HCT116 (cell line): ENCODE measurements around the gene DNAJB5. TPM values are rescaled to one million over a fixed set of nuclear protein-coding genes. Genes with fewer than 3 reads are reported as not detected.

ENCODE experiments used
- ATAC-seq: fragments of 200-7000 bp; cut with Tn5 transposase; 2 replicates; pipeline ENCODE4 v1.9.1; 2020; ENCODE audit warnings: mild to moderate bottlenecking, moderate library complexity
- BruUV-seq: library from RNA; stranded (reverse); fragments of 400-500 nt; replicated peaks from 2 replicates; lab custom pipeline; 2021; lab: Mats Ljungman, UMichigan
- CTCF ChIA-PET: fragments of 300-600 bp; sonication (Branson Sonifier 250); formaldehyde crosslinking; loops from one replicate; lab custom pipeline; 2021; ENCODE audit warnings: antibody characterized with exemption; lab: Charles Lee
- POLR2A ChIA-PET: fragments of 300-600, 350-600 bp; sonication (Branson Sonifier 250); formaldehyde crosslinking; loops from one replicate; lab custom pipeline; 2021; ENCODE audit warnings: antibody characterized with exemption; lab: Charles Lee
- RAD21 ChIA-PET, 2 experiments: fragments of 300-600 bp; sonication (Branson Sonifier 250); formaldehyde crosslinking; loops; one replicate each; lab custom pipeline; 2023; ENCODE audit warnings: low total read pairs in 2 of 2; ENCODE audit not compliant: uncharacterized antibody in 2 of 2, unreplicated experiment in 2 of 2, low non-redundant PET in 1 of 2; lab: Charles Lee
- DNase-seq: peaks from one replicate; pipeline ENCODE4 v3.0.0-alpha.2; 2010; ENCODE audit warnings: low read depth, low spot score
- H2AFZ ChIP-seq: fragments of 200-600 bp; shearing (Covaris generic), sonication (generic); 2 replicates; pipeline ENCODE4 v1.6.1; 2017; ENCODE audit warnings: low read depth, mixed run types, mixed read lengths, antibody characterized with exemption, low read length; ENCODE audit not compliant: poor library complexity, severe bottlenecking
- H3K27ac ChIP-seq: 2 replicates; pipeline ENCODE4 v1.5.1; 2012; ENCODE audit warnings: low read depth, low read length
- H3K27me3 ChIP-seq: fragments of 200-600 bp; sonication (generic); 2 replicates; pipeline ENCODE4 v1.6.1; 2016; ENCODE audit warnings: mixed run types, low read length, mixed read lengths; ENCODE audit not compliant: insufficient read depth
- H3K36me3 ChIP-seq, 2 experiments: fragments of 200-500 bp in 1 of 2; fragments of 200-600 bp in 1 of 2; sonication (Bioruptor generic) in 1 of 2; sonication (generic) in 1 of 2; 2 replicates each; pipeline versions ENCODE4 v1.5.1 to v1.6.1; 2014 to 2016; ENCODE audit warnings: low read length in 2 of 2, inconsistent platforms in 1 of 2, mixed read lengths in 1 of 2, mixed run types in 1 of 2; ENCODE audit not compliant: insufficient read depth in 2 of 2, control insufficient read depth in 1 of 2
- H3K4me1 ChIP-seq, 2 experiments: fragments of 200-600 bp in 1 of 2; sonication (generic) in 1 of 2; 2 replicates each; pipeline versions ENCODE4 v1.5.1 to v1.6.1; 2012 to 2017; ENCODE audit warnings: low read length in 2 of 2, inconsistent platforms in 1 of 2, mild to moderate bottlenecking in 1 of 2, mixed read lengths in 1 of 2, mixed run types in 1 of 2, moderate library complexity in 1 of 2; ENCODE audit not compliant: insufficient read depth in 2 of 2, control insufficient read depth in 1 of 2
- H3K4me2 ChIP-seq: fragments of 200-600 bp; sonication (generic); 2 replicates; pipeline ENCODE4 v1.6.1; 2017; ENCODE audit warnings: mixed run types, low read length, mixed read lengths
- H3K4me3 ChIP-seq, 2 experiments: fragments of 200-600 bp in 1 of 2; sonication (generic) in 1 of 2; replicated peaks in 1 of 2; 2 replicates each; pipeline ENCODE4 v1.5.1; 2011 to 2016; ENCODE audit warnings: low read length in 2 of 2, control low read depth in 1 of 2, low read depth in 1 of 2, mild to moderate bottlenecking in 1 of 2, mixed read lengths in 1 of 2, mixed run types in 1 of 2
- H3K79me2 ChIP-seq: fragments of 200-600 bp; sonication (generic); 2 replicates; pipeline ENCODE4 v1.6.1; 2017; ENCODE audit warnings: mild to moderate bottlenecking, mixed run types, low read length, moderate library complexity, mixed read lengths; ENCODE audit not compliant: insufficient read depth
- H3K9ac ChIP-seq: fragments of 200-600 bp; sonication (generic); 2 replicates; pipeline ENCODE4 v1.6.1; 2016; ENCODE audit warnings: low read length, mixed read lengths
- H3K9me2 ChIP-seq: fragments of 200-600 bp; sonication (generic), shearing (Covaris generic); 2 replicates; pipeline ENCODE4 v1.6.1; 2017; ENCODE audit warnings: mixed run types, mild to moderate bottlenecking, moderate library complexity; ENCODE audit not compliant: insufficient read depth
- H3K9me3 ChIP-seq, 2 experiments: fragments of 200-500 bp in 1 of 2; fragments of 200-600 bp in 1 of 2; sonication (Bioruptor generic) in 1 of 2; sonication (generic) in 1 of 2; 2 replicates each; pipeline ENCODE4 v1.6.1; 2014 to 2017; ENCODE audit warnings: low read length in 2 of 2, mixed read lengths in 2 of 2, inconsistent platforms in 1 of 2, low read depth in 1 of 2, mild to moderate bottlenecking in 1 of 2, mixed run types in 1 of 2, moderate library complexity in 1 of 2; ENCODE audit not compliant: control insufficient read depth in 1 of 2, insufficient read depth in 1 of 2
- H4K20me1 ChIP-seq: fragments of 200-600 bp; sonication (generic), shearing (Covaris generic); 2 replicates; pipeline ENCODE4 v1.6.1; 2017; ENCODE audit warnings: mixed run types, mild to moderate bottlenecking, moderate library complexity; ENCODE audit not compliant: insufficient read depth
- ATF3 ChIP-seq: IDR thresholded peaks from 2 replicates; pipeline ENCODE4 v1.6.1; 2012
- CEBPB ChIP-seq: IDR thresholded peaks from 2 replicates; pipeline ENCODE4 v1.6.1; 2012; ENCODE audit warnings: low read depth
- CTCF ChIP-seq, 3 experiments: fragments of 200-600 bp in 1 of 3; sonication (generic) in 1 of 3; IDR thresholded peaks in 2 of 3; conservative IDR thresholded peaks in 1 of 3; 2 replicates each; pipeline ENCODE4 v1.5.1; 2012 to 2017; ENCODE audit warnings: low read depth in 2 of 3, low read length in 2 of 3, antibody characterized with exemption in 1 of 3, borderline replicate concordance in 1 of 3, control low read depth in 1 of 3, mild to moderate bottlenecking in 1 of 3, mixed read lengths in 1 of 3, mixed run types in 1 of 3, moderate library complexity in 1 of 3; ENCODE audit not compliant: insufficient read depth in 1 of 3
- ELF1 ChIP-seq: IDR thresholded peaks from 2 replicates; pipeline ENCODE4 v1.6.1; 2012; ENCODE audit warnings: low read depth, borderline replicate concordance
- FOSL1 ChIP-seq: IDR thresholded peaks from 2 replicates; pipeline ENCODE4 v1.6.1; 2012; ENCODE audit warnings: low read depth
- MAX ChIP-seq: IDR thresholded peaks from 2 replicates; pipeline ENCODE4 v1.6.1; 2012
- POLR2A ChIP-seq: IDR thresholded peaks from 2 replicates; pipeline ENCODE4 v1.7.0; 2011; ENCODE audit warnings: borderline replicate concordance; ENCODE audit not compliant: insufficient read depth, insufficient read length; ENCODE audit errors: extremely low read depth
- POLR2AphosphoS5 ChIP-seq: IDR thresholded peaks from 2 replicates; pipeline ENCODE4 v1.6.1; 2011; ENCODE audit warnings: mild to moderate bottlenecking, low read depth, low read length, moderate library complexity
- SIN3A ChIP-seq: IDR thresholded peaks from 2 replicates; pipeline ENCODE4 v1.6.1; 2012; ENCODE audit warnings: low read depth
- SP1 ChIP-seq: IDR thresholded peaks from 2 replicates; pipeline ENCODE4 v1.6.1; 2012; ENCODE audit warnings: low read depth
- TCF7L2 ChIP-seq: IDR thresholded peaks from 2 replicates; pipeline ENCODE4 v1.7.0; 2011; ENCODE audit warnings: borderline replicate concordance, inconsistent platforms; ENCODE audit not compliant: insufficient read depth, insufficient read length; ENCODE audit errors: extremely low read depth
- YY1 ChIP-seq: IDR thresholded peaks from 2 replicates; pipeline ENCODE4 v1.6.1; 2011; ENCODE audit warnings: low read length, low read depth, moderate library complexity, mild to moderate bottlenecking; ENCODE audit not compliant: insufficient replicate concordance; ENCODE audit errors: extremely low read depth
- ZBTB33 ChIP-seq: IDR thresholded peaks from 2 replicates; pipeline ENCODE4 v1.6.1; 2011; ENCODE audit warnings: mild to moderate bottlenecking, low read length, moderate library complexity; ENCODE audit not compliant: insufficient replicate concordance; ENCODE audit errors: extremely low read depth
- ZFX ChIP-seq: fragments of 450-650 bp; IDR thresholded peaks from 2 replicates; pipeline ENCODE4 v1.6.1; 2017
- intact Hi-C: fragments of 100-400 bp; cut with micrococcal nuclease; formaldehyde crosslinking; loops from 2 replicates; pipeline ENCODE4 v1.10.0; 2022
- total RNA-seq: library from RNA; stranded (reverse); gene quantifications from one replicate; pipeline ENCODE4 v1.2.1, GENCODE V29; 2021; ENCODE audit not compliant: unreplicated experiment

Gene DNAJB5
- total RNA-seq, 1 experiment from 2014 or later, result 3.6 TPM

- H3K27me3 ChIP-seq, result no peaks in the 10 kb centered on the region
- no peak overlapping the region for H2AFZ ChIP-seq
- no peaks in the 10 kb centered on the region for H3K9me3 ChIP-seq
- ChIA-PET RAD21 (no interaction called here), POLR2A (no interaction called here), CTCF (interaction anchor here (5.7 kb wide), 1 partner anchor 97 kb away, joined by 83 read pairs; no protein-coding TSS in a partner anchor)
- no peak overlapping the region for H3K9ac ChIP-seq
- peaks cover 17 to 43% of the 10 kb centered on the region in 2 experiments for H3K4me1 ChIP-seq
- 0 out of 4 replicates have a peak, but pooled peaks cover 0 to 2% of the 10 kb centered on the region in 2 experiments for H3K36me3 ChIP-seq
- no peaks in the 10 kb centered on the region for H3K9me2 ChIP-seq
- DNase-seq (no peak), ATAC-seq (no peak)
- no peak overlapping the region for H3K27ac ChIP-seq
- no peak overlapping the region for H3K4me3 ChIP-seq
- H3K79me2 ChIP-seq, result no peaks in the 10 kb centered on the region
- no peak overlapping the region for H3K4me2 ChIP-seq
- intact Hi-C loops, result no loop called here
- no peaks in the 10 kb centered on the region for H4K20me1 ChIP-seq
- TF ChIP-seq POLR2A (no peak), SIN3A (no peak), MAX (no peak), SP1 (no peak), POLR2AphosphoS5 (no peak), ELF1 (no peak), CTCF (IDR thresholded peaks at IDR 0.05 in 2 of 3, conservative IDR thresholded peaks at IDR 0.05 in 1 of 3; ENCODE audit: borderline replicate concordance in 1 of 3, insufficient read depth in 1 of 3, low read depth in 2 of 3, low read length in 2 of 3) (no peak), ATF3 (no peak), ZFX (no peak), TCF7L2 (no peak), CEBPB (no peak), ZBTB33 (no peak), YY1 (no peak), FOSL1 (no peak)
- BruUV-seq, result no TSS peak
Observed at GRCh38 chr9:34996181-34996904, 6.8 kb downstream of the DNAJB5 start.
